GM19035 (cell line): ENCODE data around the gene SCGB2A2.

Experiments used
- ATAC-seq: cut with Tn5 transposase; IDR thresholded peaks from one replicate; pipeline ENCODE4 v1.9.1; 2021; ENCODE audit not compliant: unreplicated experiment

Gene SCGB2A2

DNA sequence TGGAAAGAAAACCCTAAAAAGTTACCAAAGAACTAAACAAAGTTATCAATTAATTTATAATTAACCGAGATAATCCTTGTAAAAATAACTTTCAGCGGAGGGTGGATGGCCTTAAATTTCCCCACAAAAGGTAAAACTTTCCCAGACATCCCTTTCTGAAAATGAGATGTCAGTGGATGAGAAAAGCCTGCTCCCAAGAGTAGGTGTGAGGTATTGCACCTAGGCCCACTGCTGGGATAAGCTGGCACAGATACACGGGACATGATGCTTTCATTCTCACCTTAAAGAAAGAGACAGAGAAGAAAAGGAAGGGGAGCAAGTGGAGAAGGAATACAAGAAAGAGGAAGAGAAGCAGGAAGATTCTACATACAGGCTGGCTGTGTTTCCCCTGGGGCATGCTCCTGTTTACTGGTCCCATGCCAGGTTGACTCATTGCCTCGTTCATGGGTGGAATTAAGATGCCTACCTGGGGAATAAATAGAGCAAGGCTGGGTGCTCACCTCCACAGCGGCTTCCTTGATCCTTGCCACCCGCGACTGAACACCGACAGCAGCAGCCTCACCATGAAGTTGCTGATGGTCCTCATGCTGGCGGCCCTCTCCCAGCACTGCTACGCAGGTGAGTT is at the start of gene SCGB2A2:
SCGB2A2 (plus strand) TSS at position 505 of the 625 bp plus-strand sequence; CDS start at position 564, 59 bp downstream.
- no peak for ATAC-seq

DNA sequence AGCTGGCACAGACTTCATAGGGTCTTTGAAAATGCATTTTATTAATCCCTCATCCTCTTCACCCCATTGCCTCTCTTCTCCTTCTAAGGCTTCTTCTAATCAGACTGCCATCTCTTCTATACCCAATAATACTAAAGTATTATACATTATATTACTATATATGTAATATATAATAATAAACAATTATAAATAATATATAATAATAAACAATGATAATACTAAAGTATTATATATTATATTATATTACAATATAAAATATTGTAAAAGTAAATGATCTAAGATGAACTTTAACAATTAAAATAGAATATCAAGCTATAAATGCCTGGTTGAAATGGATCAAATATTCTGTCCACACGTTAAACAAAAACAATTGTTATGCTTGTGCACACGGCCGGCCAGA is 48.5 kb upstream of the SCGB2A2 start:
- ATAC-seq, result no peak

DNA sequence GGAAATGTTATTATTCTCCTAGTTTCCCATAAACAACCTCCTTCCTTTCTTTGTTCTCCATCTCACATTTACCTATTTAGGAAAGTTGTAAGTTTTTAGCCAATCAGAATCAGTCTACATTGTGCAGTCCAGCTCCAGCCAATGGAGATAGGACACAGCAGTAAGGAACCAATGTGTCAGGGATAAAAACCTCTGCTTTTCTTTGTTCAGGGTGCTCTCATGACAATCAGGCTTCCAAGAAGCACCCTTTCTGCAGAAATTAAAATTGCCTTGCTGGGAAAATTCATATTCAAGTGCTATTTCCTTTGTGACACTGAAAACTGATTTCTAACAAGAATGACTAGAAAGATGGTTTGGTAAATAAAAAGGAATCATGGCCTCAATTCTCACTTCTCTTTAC is 46.9 kb upstream of the SCGB2A2 start:
- ATAC-seq, result no peak

DNA sequence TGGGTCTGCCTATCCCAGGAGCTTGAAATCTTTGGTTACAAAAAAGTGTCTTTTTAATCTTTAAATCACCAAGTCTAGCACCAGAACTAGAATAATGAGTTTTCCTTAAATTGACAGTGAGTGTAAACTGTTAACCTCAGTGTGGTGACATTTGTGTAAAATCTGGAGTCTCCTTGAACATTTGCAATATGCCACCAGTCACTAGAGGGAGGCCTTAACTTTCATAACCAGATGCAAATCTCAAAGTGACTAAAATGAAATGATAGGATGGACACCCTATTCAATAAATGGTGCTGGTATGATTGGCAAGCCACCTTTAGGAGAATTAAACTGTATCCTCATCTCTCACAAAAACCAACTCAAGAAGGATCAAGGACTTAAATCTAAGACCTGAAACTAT is 36.2 kb upstream of the SCGB2A2 start:
- no peak for ATAC-seq

DNA sequence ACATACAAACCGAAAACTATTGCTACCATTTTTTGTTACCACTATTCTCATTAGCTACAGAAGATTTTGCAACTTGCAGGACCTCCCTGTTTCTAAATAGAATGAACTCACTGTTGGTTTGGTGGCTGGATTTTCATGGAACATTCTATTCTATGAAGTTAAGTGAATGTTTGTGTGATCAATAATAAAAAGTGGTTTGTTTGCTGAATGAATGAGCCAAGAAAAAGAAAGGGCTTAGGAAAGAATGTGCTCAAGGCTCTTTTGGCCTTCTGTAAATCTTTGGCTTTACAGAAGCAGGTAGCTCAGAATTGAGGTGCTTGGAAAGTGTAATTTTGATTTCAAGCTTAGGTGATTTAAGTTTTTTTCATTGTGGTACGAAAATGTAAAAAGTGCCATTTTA is 33.8 kb upstream of the SCGB2A2 start:
- ATAC-seq, result no peak

DNA sequence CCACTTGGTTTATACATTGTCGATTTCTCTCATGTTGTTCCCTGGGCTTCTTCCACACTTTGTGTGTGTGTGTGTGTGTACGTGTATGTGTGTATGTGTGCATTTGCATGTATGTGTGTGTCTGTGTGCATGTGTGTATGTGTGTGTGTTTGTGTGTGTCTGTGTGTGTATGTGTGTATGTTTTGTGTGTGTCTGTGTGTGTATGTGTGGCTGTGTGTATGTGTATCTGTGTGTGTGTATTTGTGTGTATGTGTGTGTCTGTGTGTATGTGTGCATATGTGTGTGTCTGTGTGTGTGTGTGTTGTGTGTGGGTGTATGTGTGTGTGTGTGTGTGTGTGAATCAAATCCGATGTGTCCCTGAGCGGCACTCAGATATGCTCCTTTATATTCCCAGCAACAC is 32.5 kb upstream of the SCGB2A2 start:
- no peak for ATAC-seq

DNA sequence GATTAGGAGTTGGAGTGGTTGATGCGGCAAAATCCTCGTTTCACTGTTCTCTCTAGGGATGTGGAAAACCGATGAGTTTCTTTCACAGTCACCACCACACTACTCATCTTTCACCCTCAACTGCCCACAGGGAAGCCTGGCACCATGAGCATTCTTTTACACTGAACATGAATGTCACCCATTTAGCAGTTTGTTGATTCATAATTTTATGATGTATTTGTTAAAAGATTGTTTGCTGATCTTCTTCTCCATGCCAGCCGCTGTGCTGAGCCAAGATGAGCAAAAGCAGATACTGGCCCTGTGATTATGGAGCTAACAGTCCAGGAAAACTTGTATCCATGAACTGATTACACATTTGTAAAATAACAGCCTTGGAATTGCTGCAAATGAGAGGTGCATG is 31.8 kb upstream of the SCGB2A2 start:
- ATAC-seq, result no peak

DNA sequence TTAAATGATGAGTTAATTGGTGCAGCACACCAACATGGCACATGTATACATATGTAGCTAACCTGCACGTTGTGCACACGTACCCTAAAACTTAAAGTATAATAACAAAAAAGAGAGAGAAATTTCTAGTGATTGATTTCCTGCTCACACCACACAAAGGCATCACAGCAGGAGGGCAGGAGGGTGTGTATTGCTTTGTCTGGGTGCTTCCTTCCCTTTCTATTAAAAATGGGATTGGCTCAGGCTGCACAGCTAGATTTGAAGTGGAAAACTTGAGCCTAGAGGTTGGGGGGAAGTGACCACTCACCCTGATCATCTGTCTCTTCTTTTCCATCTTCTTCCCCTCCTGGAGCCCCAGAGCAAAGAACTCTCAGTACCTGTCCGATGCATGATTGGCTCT is 28.9 kb upstream of the SCGB2A2 start:
- no peak for ATAC-seq

DNA sequence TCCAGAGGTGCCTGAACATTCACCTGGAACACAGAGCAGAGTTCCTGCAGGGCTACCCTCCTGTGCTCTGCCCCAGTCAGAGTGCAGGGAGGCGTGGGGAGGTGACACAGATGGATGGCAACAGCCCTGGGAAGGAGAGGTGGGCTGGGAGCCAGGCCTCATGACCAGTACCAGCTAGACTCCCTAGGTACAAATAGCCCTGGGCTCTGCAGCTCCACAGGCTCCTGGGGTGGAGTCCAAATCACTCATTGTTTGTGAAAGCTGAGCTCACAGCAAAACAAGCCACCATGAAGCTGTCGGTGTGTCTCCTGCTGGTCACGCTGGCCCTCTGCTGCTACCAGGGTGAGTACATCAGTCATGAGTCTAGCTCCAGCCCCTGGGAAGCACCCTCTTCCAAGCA is 27.9 kb upstream of the SCGB2A2 start, which contains the start of gene SCGB1D2:
SCGB1D2 (plus strand) TSS at position 219 of the 400 bp plus-strand sequence; CDS start at position 288, 69 bp downstream.
- no peak for ATAC-seq

DNA sequence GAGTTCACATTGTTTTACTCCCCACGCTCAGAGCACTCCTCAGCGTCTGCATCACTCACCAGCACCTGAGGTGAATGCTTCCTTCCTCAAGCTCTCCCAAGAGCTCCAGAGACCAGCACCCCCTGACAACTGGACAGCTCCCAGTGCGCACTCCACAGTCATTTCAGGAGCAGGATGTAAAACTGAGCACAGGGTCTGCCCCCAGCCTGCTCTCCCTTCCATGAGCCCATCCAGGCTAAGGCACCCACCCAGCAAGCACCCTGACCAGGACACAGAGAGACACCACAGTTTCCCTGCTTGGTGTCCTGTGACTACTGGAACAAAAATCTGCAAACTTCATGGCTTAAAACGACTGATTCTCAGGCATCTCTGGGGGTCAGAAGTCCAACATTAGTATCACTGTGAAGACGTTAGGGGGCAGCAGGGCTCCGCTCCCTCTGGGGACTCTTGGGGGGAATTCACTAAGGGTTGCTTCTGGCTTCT is 24.6 kb upstream of the SCGB2A2 start:
- ATAC-seq, result no peak

DNA sequence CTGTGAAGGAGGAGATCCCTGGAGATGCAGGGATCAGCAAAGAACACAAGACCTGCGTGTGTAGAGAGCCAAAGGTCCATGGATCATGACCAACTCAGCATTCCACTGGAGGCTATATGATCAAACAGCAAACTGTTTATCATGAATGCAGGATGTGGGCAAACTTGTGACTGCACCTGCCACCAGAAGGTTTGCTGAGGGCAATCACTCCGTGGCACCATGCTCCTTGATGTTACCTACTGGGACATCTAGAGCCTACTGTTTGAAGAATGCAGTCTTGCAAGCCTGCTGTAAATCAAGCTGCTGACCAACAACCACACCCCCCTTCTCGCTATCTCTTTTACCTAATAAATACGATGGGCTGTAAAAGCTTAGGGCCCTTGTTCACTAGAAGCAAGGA is 18.3 kb upstream of the SCGB2A2 start:
- ATAC-seq, result no peak

DNA sequence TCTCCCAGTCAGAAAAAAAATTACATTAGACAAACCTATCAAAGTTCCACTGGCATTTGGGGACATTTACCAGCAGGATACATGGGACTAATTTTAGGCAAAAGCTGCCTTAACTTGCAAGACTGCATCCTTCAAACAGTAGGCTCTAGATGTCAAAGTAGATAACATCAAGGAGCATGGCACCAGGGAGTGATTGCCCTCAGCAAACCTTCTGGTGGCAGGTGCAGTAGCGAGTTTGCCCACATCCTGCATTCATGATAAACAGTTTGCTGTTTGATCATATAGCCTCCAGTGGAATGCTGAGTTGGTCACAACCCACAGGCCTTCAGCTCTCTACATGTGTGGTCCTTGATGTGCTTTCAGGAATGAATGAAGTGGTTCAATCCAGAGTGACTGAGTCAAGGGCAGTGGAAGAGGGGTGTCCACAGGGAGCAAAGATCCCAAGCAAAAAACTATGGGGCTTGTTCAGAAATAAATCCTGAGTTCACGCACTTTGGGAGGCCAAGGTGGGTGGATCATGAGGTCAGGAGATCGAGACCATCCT is 15.9 kb upstream of the SCGB2A2 start:
- ATAC-seq, result no peak

DNA sequence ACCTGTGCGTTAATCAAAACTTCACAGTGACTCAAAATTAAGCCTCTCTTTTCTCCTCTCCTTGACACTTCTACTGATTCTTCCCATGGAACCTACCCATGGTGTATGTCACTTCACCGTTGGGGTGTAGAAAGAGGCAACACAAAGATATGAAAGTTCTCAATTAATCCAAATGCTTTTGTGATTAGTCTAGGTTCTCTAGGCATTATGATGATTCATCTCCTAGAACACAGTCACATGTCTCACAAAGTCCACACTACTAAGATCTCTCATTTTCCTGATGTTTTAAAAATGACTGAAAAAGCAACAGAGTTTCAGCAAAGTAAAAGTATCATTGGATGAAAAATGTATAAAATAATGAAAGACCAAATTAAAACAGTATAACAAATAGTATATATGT is 13.7 kb upstream of the SCGB2A2 start:
- ATAC-seq, result no peak

DNA sequence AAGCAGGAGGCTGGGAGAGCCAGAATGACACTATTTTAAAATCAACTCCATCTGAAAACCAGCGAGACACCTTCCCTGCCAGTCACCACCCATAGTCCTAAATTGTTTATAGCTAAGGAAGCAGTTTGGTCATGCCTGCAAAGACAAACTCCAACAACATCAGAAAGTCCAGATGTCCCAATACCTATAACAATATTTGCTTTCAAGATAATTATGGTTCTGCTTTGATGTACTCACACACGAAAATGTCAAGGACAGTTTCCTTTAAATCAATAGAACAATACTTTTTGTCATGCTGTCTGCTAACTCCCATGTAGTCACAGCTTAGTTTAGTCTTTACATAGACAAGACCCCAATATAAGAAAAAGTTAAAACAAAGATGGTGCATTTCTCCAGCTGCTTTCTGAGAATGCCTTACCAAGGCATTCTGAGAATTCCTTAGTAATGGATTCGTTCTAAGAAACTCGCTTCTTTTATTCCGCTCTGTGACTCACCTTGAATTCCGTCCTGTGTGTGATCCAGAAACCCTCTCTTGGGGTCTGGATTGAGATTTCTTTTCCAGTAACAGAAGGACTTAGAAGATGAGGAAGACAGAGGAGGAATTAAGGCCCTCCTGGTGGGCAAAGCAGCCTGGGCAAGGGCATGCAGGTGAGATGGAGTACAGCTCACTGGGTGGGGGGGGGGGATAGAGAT is 9.6 kb upstream of the SCGB2A2 start:
- no peak for ATAC-seq

DNA sequence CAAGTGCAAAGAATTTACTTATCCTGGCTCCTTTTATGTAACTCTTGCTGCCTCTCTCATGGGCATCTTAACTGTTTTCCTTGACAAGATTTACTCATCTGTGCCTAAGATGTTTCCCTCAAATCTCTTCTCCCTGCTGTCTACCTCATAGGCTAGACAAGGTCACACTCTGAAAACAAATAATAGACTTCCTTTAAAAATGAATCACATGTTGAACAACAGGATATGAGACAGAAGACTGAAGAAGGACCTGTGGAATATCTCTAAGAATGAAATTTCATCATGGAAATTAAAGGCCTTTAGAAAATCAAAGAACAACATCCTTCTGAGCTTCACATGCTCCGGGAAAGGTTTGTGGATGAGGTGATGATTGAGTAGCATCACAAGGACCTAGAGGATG is 6.0 kb upstream of the SCGB2A2 start:
- no peak for ATAC-seq

DNA sequence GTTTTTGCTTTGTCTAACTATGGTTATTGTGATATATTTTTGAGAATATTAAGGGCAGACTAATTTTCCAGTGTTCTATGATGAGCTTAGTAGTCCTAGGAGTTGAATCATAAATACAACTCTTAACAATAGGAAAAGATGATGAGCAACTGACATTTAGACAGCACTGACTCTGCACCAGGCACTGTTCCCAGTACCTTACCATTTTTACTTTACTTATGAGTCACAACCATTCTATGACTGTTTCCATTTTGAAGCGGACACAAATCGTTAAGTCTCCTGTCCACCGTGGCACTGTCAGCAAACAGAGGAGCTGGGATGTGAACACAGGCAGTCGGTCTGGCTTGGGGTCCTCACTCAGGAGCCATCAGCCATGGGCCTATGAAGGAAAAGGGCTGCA is 3.4 kb upstream of the SCGB2A2 start:
- ATAC-seq, result no peak

DNA sequence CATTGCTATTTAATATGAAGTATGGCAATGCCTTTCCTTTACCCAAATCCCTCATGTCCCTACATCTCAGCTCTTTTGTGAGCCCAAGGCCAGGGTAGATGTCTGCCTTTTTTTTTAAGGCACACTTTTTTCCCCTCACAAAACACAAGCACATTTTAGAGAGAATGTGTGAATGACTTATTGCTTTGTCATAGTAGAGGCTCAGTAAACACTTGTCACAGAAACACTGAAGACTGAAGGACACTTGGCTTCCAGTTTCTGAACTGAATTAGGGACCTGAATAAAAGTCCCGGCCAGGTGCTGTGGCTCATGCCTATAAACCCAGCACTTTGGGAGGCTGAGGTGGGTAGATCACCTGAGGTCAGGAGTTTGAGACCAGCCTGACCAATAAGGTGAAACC is 2.9 kb upstream of the SCGB2A2 start:
- ATAC-seq, result no peak

DNA sequence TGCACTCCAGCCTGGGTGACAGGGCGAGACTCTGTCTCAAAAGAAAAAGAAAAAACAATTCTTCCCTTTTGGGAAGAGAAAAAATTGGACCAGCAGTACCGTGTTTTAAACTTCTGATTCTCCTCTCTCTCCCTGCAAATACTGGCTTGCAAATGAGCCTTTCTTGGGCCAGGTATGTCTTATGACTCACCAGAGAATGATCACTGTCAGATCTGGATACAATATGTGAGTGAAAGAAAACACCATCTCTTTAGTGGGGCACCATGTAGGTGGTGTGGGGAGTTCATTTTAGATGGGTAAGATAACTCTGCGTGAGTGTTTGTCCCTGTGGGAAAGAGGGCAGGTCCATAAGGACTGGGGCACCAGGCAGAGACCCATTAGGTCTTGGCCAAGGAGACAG is 2.4 kb upstream of the SCGB2A2 start:
- ATAC-seq, result no peak

DNA sequence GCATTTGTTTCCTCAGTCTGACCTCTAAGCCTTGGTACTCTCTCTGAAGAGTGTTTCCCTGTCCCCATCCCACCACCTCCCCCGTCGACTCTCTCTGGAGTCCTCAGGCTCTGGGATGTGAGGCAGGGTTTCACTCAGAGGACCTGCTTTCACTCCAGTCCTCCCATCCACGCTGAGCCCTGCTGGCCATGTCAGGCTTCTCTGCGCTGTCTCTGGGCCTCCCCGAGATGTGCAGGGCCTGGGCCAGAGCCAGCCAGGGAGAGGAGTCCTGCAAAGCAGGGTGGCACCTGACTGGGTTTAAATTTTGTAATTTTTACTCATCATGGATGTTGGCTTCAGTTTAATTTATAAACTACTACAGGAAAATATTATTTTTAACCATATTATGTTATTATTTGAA is 3.3 kb downstream of the SCGB2A2 start:
- ATAC-seq, result no peak

DNA sequence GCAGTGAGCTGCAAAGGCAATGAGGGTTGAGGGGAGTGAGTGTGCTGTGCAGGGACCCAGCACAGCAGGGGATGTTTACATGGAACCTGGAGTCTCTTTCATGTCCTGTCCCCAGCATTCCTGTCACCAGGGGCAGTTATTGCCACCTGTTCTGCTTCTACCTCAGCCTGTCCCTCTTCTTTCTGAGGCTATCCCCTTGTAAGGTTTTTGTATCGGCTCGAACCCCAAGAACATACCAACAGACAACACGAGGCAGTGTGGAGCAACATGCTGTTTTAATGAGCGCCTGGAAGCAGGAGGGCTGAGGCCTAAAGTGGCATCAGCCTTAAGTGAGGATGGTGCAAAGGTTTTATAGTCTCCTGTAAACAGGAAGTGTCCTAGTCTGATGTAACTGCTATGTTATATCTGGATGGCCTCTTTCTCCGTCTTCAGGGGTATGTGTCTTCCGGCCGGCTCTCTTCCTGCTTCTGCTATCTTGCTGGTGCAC is 3.9 kb downstream of the SCGB2A2 start:
- no peak for ATAC-seq

DNA sequence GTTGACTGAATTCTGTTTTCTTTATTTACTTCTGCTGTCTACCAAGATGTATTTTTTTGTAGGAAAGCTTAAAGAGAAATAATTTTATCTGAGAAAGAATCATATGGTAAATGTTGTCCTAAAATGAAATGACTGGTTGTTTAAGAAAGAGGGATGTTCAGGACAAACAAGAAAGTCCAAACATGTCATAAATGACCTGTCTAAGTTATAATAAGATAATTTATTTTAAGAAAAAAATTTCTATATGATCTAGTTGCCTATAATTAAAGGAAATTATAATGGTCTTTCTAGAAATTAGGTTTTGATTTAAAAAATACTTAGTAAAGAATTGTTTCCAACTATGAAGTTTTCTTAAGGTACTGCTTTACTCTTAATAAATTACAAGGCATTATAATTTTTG is 10.5 kb downstream of the SCGB2A2 start:
- ATAC-seq, result no peak

DNA sequence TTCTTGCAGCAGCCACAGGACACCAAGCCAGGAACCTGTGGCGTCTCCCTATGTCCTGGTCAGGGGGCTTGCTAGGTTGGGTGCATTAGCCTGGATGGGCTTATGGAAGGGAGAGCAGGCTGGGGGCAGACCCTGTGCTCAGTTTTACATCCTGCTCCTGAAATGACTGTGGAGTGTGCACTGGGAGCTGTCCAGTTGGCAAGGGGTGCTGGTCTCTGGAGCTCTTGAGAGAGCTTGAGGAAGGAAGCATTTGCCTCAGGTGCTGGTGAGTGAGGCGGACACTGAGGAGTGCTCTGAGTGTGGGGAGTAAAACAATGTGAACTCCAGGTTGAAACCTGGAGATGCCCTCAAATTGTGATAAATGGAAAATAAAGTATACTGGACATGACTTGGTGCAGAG is 25.5 kb downstream of the SCGB2A2 start:
- ATAC-seq, result no peak
